Activated CD4-positive, alpha-beta T cell treated with anti-CD3 and anti-CD28 coated beads, Interleukin-2, amount 10 ng/mL, durations not matched to agents 24 days and 14 days (primary cell): ENCODE data around the gene C5orf24. TPM values are rescaled to one million over a fixed set of nuclear protein-coding genes. Genes with fewer than 3 reads are reported as not detected.
A peak's percentile ranks its signal among the peaks of the same experiment; 100 is the strongest.
"Not testable (repeated sequence)": the region's sequence is repeated elsewhere in the genome, so short reads cannot be mapped to it uniquely, and the experiment has no call there.

Source experiments
- DNase-seq: peaks from one replicate; pipeline ENCODE4 v3.0.0; 2022
- H3K27ac Mint-ChIP-seq: one replicate; pipeline ENCODE4 v1.8.0; 2022; ENCODE audit warnings: mild to moderate bottlenecking, mixed read lengths
- H3K27me3 Mint-ChIP-seq: one replicate; pipeline ENCODE4 v1.8.0; 2022; ENCODE audit warnings: mixed read lengths
- H3K36me3 Mint-ChIP-seq: one replicate; pipeline ENCODE4 v1.8.0; 2022; ENCODE audit warnings: low read depth, mild to moderate bottlenecking, mixed read lengths
- H3K4me1 Mint-ChIP-seq: one replicate; pipeline ENCODE4 v1.8.0; 2021; ENCODE audit warnings: mixed read lengths
- H3K4me3 Mint-ChIP-seq: one replicate; pipeline ENCODE4 v1.8.0; 2022; ENCODE audit warnings: mild to moderate bottlenecking, moderate library complexity, mixed read lengths
- H3K9me3 Mint-ChIP-seq: one replicate; pipeline ENCODE4 v1.8.0; 2021; ENCODE audit warnings: mixed read lengths
- intact Hi-C: fragments of 100-400 bp; cut with micrococcal nuclease; formaldehyde crosslinking; loops from one replicate; pipeline ENCODE4 v1.15.1; 2023
- total RNA-seq: library from RNA; stranded (reverse); gene quantifications from 2 replicates; pipeline ENCODE4 v1.2.3, GENCODE V29; 2022

Gene C5orf24
- total RNA-seq, 1 donor from 2014 or later: 43.9 TPM

GRCh38 chr5:134838361-134838760 lies 7.4 kb upstream of the C5orf24 start:
- H3K27ac Mint-ChIP-seq, H3K4me1 Mint-ChIP-seq, H3K9me3 Mint-ChIP-seq, DNase-seq, H3K4me3 Mint-ChIP-seq, H3K27me3 Mint-ChIP-seq, intact Hi-C loops: not testable (repeated sequence)
- H3K36me3 Mint-ChIP-seq: peaks cover 18% of the 10 kb centered on the region

- peaks cover 10% of the 10 kb centered on the region for H3K4me1 Mint-ChIP-seq
- no peaks in the 10 kb centered on the region for H3K9me3 Mint-ChIP-seq
- H3K27me3 Mint-ChIP-seq: no peaks in the 10 kb centered on the region
- H3K27ac Mint-ChIP-seq: no peak overlapping the region
- H3K36me3 Mint-ChIP-seq: peaks cover 15% of the 10 kb centered on the region
- no peak for DNase-seq
- intact Hi-C loops: no loop called here
- H3K4me3 Mint-ChIP-seq: no peak overlapping the region
Observed at GRCh38 chr5:134840811-134841210, 5.0 kb upstream of the C5orf24 start.

GRCh38 chr5:134844252-134844651 lies 1.5 kb upstream of the C5orf24 start:
- Mint-ChIP-seq H3K4me3 (no peak overlapping the region), H3K27ac (no peak overlapping the region), H3K27me3 (no peaks in the 10 kb centered on the region), H3K4me1 (peaks cover 18% of the 10 kb centered on the region), H3K9me3 (no peaks in the 10 kb centered on the region), H3K36me3 (peaks cover 18% of the 10 kb centered on the region)
- no peak for DNase-seq
- intact Hi-C loops: no loop called here

DNA sequence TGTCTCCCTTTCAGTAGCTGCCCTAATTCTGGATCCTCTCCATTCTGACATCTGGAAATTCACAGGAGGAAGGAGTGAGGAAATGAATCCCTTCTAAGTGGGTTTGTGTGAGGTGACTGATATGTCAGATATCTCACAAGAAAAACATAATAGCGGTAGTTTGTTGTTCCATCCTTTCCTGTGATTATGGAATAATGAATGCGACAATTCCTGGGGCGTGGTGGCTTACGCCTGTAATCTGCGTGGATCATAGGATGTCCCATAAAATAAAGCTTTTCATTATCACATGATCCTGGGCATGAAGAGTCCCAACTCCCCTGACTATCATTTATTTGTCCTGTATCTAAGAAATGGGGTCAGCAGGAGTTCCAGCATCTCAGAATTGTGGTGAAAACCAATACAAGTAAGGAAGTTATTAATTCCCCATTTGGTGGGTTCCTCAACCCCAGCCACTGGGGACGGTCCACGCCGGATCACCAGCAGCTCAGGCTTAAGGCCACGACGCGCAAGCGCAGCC lies 375 bp upstream of the C5orf24 start:
- H3K27ac Mint-ChIP-seq: peak overlapping the region; percentile 97
- peaks cover 20% of the 10 kb centered on the region for H3K4me1 Mint-ChIP-seq
- no peak for DNase-seq
- intact Hi-C loops: loop anchor here (1.0 to 5.0 kb wide), 5 partner anchors 29 to 107 kb away; partner anchors contain the start of genes CAMLG, DDX46 and TXNDC15
- peak overlapping the region; percentile 98 for H3K4me3 Mint-ChIP-seq
- no peaks in the 10 kb centered on the region for H3K9me3 Mint-ChIP-seq
- H3K36me3 Mint-ChIP-seq: peaks cover 18% of the 10 kb centered on the region
- H3K27me3 Mint-ChIP-seq: no peaks in the 10 kb centered on the region

DNA sequence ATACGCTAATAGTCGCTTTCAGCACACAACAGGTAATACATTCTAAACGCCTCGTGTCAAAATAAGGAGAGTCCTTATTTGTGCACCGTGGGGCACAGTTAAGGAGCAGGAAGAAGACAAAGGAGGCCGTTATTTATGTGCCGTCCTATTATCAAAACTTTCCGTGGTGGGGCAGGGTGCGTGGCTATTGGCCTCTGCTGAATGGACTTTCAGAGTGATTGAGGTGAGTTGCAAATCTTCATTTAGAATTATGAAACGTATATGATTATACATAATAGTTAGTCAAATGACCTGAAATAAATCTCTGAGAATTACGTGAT lies 833 bp downstream of the C5orf24 start:
- H3K27me3 Mint-ChIP-seq: no peaks in the 10 kb centered on the region
- intact Hi-C loops: loop anchor here (5.0 kb wide), 1 partner anchor 34 kb away; no protein-coding TSS in a partner anchor
- H3K36me3 Mint-ChIP-seq: peaks cover 25% of the 10 kb centered on the region
- peak overlapping the region; percentile 98 for H3K4me3 Mint-ChIP-seq
- H3K4me1 Mint-ChIP-seq: peaks cover 26% of the 10 kb centered on the region
- DNase-seq: no peak
- H3K9me3 Mint-ChIP-seq: no peaks in the 10 kb centered on the region
- peak overlapping the region; percentile 97 for H3K27ac Mint-ChIP-seq

- Mint-ChIP-seq H3K4me1 (peaks cover 32% of the 10 kb centered on the region), H3K36me3 (peaks cover 31% of the 10 kb centered on the region)
- intact Hi-C loops: loop anchor here (5.0 kb wide), 1 partner anchor 37 kb away; no protein-coding TSS in a partner anchor
- not testable (repeated sequence) for H3K9me3 Mint-ChIP-seq, H3K27ac Mint-ChIP-seq, H3K27me3 Mint-ChIP-seq, DNase-seq, H3K4me3 Mint-ChIP-seq
Observed at GRCh38 chr5:134849434-134849933, 3.7 kb downstream of the C5orf24 start.

DNA sequence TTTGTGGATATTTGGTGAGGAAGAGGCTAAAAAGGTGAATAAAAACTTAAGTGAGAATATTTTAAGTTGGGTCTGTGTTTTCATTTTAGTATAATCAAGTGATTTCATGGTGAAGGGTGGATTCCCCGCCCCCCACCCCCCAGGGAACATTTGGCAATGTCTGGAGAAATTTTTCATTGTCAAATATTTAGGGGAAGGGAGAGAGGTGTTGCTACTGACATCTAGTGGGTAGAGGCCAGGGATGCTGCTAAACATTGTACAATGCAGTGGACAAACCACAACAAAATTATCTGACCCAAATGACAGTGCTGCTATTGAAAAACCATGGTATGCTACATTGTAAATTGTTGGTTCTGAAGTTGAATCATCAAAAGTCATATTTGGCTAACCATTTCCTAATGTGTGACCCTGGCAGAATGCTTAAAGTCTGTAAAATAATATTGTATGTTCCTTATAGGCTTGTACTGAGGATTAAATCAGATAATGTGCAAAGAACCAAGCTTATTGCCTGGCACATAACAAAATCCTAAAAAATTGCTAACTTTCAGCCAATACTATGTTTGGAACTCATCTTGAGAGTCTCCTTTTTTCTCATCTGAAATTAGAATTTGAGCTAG lies 5.6 kb downstream of the C5orf24 start:
- no peak overlapping the region for H3K27ac Mint-ChIP-seq
- DNase-seq: no peak
- intact Hi-C loops: no loop called here
- peaks cover 39% of the 10 kb centered on the region for H3K36me3 Mint-ChIP-seq
- H3K4me3 Mint-ChIP-seq: no peak overlapping the region
- no peaks in the 10 kb centered on the region for H3K9me3 Mint-ChIP-seq
- peaks cover 27% of the 10 kb centered on the region for H3K4me1 Mint-ChIP-seq
- H3K27me3 Mint-ChIP-seq: no peaks in the 10 kb centered on the region

DNA sequence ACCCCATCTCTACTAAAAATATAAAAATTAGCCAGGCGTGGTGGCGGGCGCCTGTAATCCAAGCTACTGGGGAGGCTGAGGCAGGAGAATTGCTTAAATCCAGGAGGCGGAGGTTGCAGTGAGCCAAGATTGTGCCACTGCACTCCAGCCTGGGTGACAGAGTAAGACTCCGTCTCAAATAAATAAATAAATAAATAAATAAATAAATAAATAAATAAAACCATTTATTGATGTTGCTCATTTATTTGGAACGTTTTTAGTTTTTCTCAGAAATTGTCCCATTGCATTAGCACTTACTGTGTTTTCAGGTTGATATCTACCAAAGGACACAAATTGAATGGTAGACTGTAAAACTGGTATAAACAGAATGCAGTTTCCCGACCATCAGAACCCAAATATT lies 10.7 kb downstream of the C5orf24 start:
- DNase-seq, H3K27ac Mint-ChIP-seq, intact Hi-C loops, H3K4me3 Mint-ChIP-seq, H3K27me3 Mint-ChIP-seq, H3K9me3 Mint-ChIP-seq: not testable (repeated sequence)
- peaks cover 17% of the 10 kb centered on the region for H3K4me1 Mint-ChIP-seq
- peaks cover 36% of the 10 kb centered on the region for H3K36me3 Mint-ChIP-seq

GRCh38 chr5:134857401-134857800 lies 11.6 kb downstream of the C5orf24 start:
- intact Hi-C loops: no loop called here
- H3K36me3 Mint-ChIP-seq: peaks cover 31% of the 10 kb centered on the region
- H3K4me1 Mint-ChIP-seq: peaks cover 13% of the 10 kb centered on the region
- H3K4me3 Mint-ChIP-seq: no peak overlapping the region
- H3K27ac Mint-ChIP-seq: no peak overlapping the region
- no peaks in the 10 kb centered on the region for H3K9me3 Mint-ChIP-seq
- DNase-seq: no peak
- H3K27me3 Mint-ChIP-seq: no peaks in the 10 kb centered on the region

DNA sequence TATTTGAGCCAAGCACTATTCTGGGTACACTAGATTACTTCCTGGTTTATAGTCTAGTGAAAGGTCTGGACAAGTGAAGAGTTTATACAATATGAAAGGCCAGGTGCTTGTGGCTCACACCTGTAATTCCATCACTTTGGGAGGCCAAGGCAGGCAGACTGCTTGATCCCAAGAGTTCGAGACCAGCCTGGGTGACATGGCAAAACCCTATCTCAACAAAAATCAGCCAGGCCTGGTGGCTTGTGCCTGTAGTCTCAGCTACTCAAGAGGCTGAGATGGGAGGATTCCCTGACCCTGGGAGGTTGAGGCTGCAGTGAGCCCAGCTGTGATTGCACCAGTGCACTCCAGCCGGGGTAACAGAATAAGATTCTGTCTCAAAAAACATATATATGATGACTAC lies 18.9 kb downstream of the C5orf24 start:
- Mint-ChIP-seq H3K4me1 (no peaks in the 10 kb centered on the region), H3K9me3 (no peaks in the 10 kb centered on the region), H3K27ac (no peak overlapping the region), H3K27me3 (no peaks in the 10 kb centered on the region), H3K4me3 (no peak overlapping the region), H3K36me3 (peaks cover 9% of the 10 kb centered on the region)
- intact Hi-C loops: no loop called here
- no peak for DNase-seq

DNA sequence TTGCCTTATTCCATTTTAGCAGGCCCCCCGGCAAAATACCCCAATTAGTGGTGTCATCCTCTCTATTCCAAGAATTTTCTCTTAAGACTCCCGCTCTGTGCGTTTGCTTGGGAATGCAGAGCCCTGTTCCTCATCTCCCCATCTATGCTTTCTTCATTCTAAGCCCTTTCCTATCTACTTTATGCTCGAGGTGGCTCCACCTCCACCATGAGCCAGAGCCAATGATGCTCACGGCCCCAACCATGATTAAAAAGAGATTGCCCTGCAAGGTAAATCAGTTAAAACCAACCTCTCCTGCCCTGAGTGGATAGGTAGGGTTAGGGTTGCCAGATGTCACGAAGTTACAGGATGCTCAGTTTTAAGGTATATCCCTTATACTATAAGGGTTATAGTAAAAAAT lies 27.7 kb downstream of the C5orf24 start:
- Mint-ChIP-seq H3K27ac (peak overlapping the region; percentile 98), H3K4me1 (peaks cover 27% of the 10 kb centered on the region), H3K9me3 (no peaks in the 10 kb centered on the region), H3K36me3 (peaks cover 19% of the 10 kb centered on the region), H3K4me3 (peak overlapping the region; percentile 99), H3K27me3 (no peaks in the 10 kb centered on the region)
- intact Hi-C loops: loop anchor here (10.0 kb wide), 1 partner anchor 499 kb away; the partner anchor contains the start of gene UBE2B
- peak; percentile 72 for DNase-seq

- H3K9me3 Mint-ChIP-seq: no peaks in the 10 kb centered on the region
- peak within 1 kb of the TSS; percentile 98 for H3K27ac Mint-ChIP-seq
- intact Hi-C loops: loop anchor here (1.0 to 10.0 kb wide), 4 partner anchors 29 to 499 kb away; partner anchors contain the start of genes C5orf24, CAMLG, DDX46 and UBE2B
- H3K4me1 Mint-ChIP-seq: peaks cover 30% of the 10 kb centered on the region
- H3K27me3 Mint-ChIP-seq: no peaks in the 10 kb centered on the region
- H3K36me3 Mint-ChIP-seq: peaks cover 23% of the 10 kb centered on the region
- H3K4me3 Mint-ChIP-seq: peak within 1 kb of the TSS; percentile 99
- DNase-seq: peak; percentile 95
Observed at GRCh38 chr5:134873987-134874830, 28.4 kb downstream of the C5orf24 start, which contains the start of gene TXNDC15. Gene TXNDC15 (plus strand): TSS chr5:134874371. CDS start chr5:134874428, 57 bp downstream.

DNA sequence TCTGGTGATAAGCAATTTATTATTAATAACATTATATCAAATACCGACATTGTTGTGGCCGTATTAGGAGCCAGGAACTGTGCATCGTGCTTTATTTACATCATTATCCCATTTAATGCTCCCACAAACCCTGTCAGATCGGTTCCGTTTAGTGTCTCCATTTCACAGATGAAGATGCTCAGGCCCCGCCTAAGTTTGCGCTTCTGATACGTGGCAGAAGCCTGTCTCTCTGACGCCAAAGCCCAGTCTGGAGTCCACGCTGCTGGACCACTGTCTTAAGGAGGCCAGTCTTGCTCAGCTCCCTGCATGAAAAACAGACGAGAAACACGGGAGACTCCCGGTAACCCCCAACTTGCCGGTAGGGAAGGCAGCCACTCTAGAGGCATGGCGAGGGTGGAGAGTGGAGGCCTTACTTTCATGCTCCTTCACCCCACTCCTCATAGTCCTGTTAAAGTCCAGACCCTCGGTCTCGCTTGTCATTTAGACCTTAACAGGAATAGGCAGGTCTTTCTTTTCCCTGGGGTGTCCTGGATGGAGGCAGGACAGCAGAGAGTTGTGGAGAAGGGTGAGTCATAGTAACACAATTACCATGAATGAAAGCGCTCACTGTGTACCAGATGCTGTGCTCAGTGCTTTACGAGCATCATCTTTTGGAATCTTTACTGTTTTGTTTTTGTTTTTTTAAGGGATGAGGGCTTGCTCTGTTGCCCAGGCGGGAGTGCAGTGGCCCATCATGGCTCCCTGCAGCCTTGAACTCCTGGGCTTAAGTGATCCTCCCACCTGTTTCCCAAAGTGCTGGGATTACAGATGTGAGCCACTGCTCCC lies 29.3 kb downstream of the C5orf24 start:
- Mint-ChIP-seq H3K36me3 (peaks cover 25% of the 10 kb centered on the region), H3K4me1 (peaks cover 34% of the 10 kb centered on the region)
- intact Hi-C loops: loop anchor here (1.0 to 10.0 kb wide), 5 partner anchors 29 to 500 kb away; partner anchors contain the start of genes C5orf24, CAMLG, DDX46 and UBE2B

More for the DNA sequence above, 29.3 kb downstream of the C5orf24 start:
- H3K4me3 Mint-ChIP-seq: peak overlapping the region; percentile 99
- no peaks in the 10 kb centered on the region for H3K9me3 Mint-ChIP-seq
- no peaks in the 10 kb centered on the region for H3K27me3 Mint-ChIP-seq
- peak; percentile 86 for DNase-seq
- H3K27ac Mint-ChIP-seq: peak overlapping the region; percentile 98
